Mesenchymal stem cell (in vitro differentiated cells and primary cell): ENCODE data around the gene ARL8A.

ENCODE experiments used
- DNase-seq: peaks from one replicate; pipeline ENCODE4 v3.0.0-alpha.2; 2013
- H2AFZ ChIP-seq: one replicate; pipeline ENCODE4 v1.6.1; 2013; ENCODE audit warnings: low read depth, mild to moderate bottlenecking, control low read depth, inconsistent platforms, low read length, moderate library complexity
- H2AK5ac ChIP-seq: 2 replicates; pipeline ENCODE4 v1.6.1; 2013; ENCODE audit warnings: low read length, moderate library complexity, mild to moderate bottlenecking, inconsistent platforms; ENCODE audit not compliant: severe bottlenecking
- H2BK120ac ChIP-seq: one replicate; pipeline ENCODE4 v1.6.1; 2013; ENCODE audit warnings: low read depth, mild to moderate bottlenecking, inconsistent platforms, low read length, moderate library complexity
- H2BK12ac ChIP-seq, 2 experiments: one replicate each; pipeline ENCODE4 v1.6.1; 2013; ENCODE audit warnings: inconsistent platforms in 2 of 2, low read length in 2 of 2, mild to moderate bottlenecking in 2 of 2, moderate library complexity in 2 of 2, control low read depth in 1 of 2
- H2BK15ac ChIP-seq: one replicate; pipeline ENCODE4 v1.6.1; 2013; ENCODE audit warnings: mild to moderate bottlenecking, low read depth, inconsistent platforms; ENCODE audit not compliant: poor library complexity, severe bottlenecking
- H2BK5ac ChIP-seq: 2 replicates; pipeline ENCODE4 v1.6.1; 2013; ENCODE audit warnings: low read depth, mild to moderate bottlenecking, low read length, control low read depth, inconsistent platforms; ENCODE audit not compliant: poor library complexity, severe bottlenecking
- H3K14ac ChIP-seq, 2 experiments: one replicate each; pipeline ENCODE4 v1.6.1; 2013; ENCODE audit warnings: inconsistent platforms in 2 of 2, low read length in 2 of 2, control low read depth in 1 of 2, mild to moderate bottlenecking in 1 of 2, moderate library complexity in 1 of 2
- H3K18ac ChIP-seq, 2 experiments: one replicate each; pipeline ENCODE4 v1.6.1; 2013; ENCODE audit warnings: inconsistent platforms in 2 of 2, low read length in 2 of 2, control low read depth in 1 of 2, low read depth in 1 of 2, mild to moderate bottlenecking in 1 of 2
- H3K23ac ChIP-seq, 2 experiments: one replicate each; pipeline ENCODE4 v1.6.1; 2013; ENCODE audit warnings: inconsistent platforms in 2 of 2, low read length in 2 of 2, mild to moderate bottlenecking in 2 of 2, moderate library complexity in 2 of 2, control low read depth in 1 of 2
- H3K27ac ChIP-seq: 2 replicates; pipeline ENCODE4 v1.5.1; 2013; ENCODE audit warnings: mild to moderate bottlenecking, moderate library complexity, low read length, control low read depth, inconsistent platforms; ENCODE audit not compliant: poor library complexity, severe bottlenecking
- H3K27me3 ChIP-seq, 2 experiments: 2 replicates each; pipeline versions ENCODE4 v1.6.1 to v1.7.0; 2013; ENCODE audit warnings: low read length in 2 of 2, mild to moderate bottlenecking in 2 of 2, moderate library complexity in 2 of 2, control low read depth in 1 of 2, inconsistent platforms in 1 of 2; ENCODE audit not compliant: control insufficient read depth in 1 of 2, insufficient read depth in 1 of 2
- H3K36me3 ChIP-seq, 2 experiments: 2 replicates each; pipeline versions ENCODE4 v1.6.1 to v1.7.0; 2013; ENCODE audit warnings: low read length in 2 of 2, control low read depth in 1 of 2, inconsistent platforms in 1 of 2, low read depth in 1 of 2, mild to moderate bottlenecking in 1 of 2; ENCODE audit not compliant: insufficient read depth in 2 of 2, control insufficient read depth in 1 of 2
- H3K4ac ChIP-seq, 2 experiments: one replicate each; pipeline ENCODE4 v1.6.1; 2013; ENCODE audit warnings: inconsistent platforms in 2 of 2, low read length in 2 of 2, mild to moderate bottlenecking in 2 of 2, moderate library complexity in 2 of 2, control low read depth in 1 of 2, low read depth in 1 of 2
- H3K4me1 ChIP-seq: 2 replicates; pipeline ENCODE4 v1.6.1; 2013; ENCODE audit warnings: low read depth, low read length, control low read depth; ENCODE audit not compliant: control insufficient read depth, insufficient read depth
- H3K4me2 ChIP-seq: 2 replicates; pipeline ENCODE4 v1.6.1; 2013; ENCODE audit warnings: low read length, mild to moderate bottlenecking, inconsistent platforms; ENCODE audit not compliant: poor library complexity, severe bottlenecking
- H3K4me3 ChIP-seq, 2 experiments: 2 replicates each; pipeline versions ENCODE4 v1.5.1 to v1.7.0; 2013; ENCODE audit warnings: low read length in 2 of 2, mild to moderate bottlenecking in 2 of 2, control low read depth in 1 of 2, low read depth in 1 of 2; ENCODE audit not compliant: insufficient read depth in 1 of 2
- H3K79me1 ChIP-seq: replicated peaks from 2 replicates; pipeline ENCODE4 v1.6.1; 2013; ENCODE audit warnings: mild to moderate bottlenecking, control low read depth, low read length, inconsistent platforms; ENCODE audit not compliant: poor library complexity, severe bottlenecking
- H3K9ac ChIP-seq: 2 replicates; pipeline ENCODE4 v1.7.0; 2013; ENCODE audit warnings: mild to moderate bottlenecking, low read length, moderate library complexity
- H3K9me3 ChIP-seq: 2 replicates; pipeline ENCODE4 v1.7.0; 2013; ENCODE audit warnings: mild to moderate bottlenecking, low read length; ENCODE audit not compliant: control insufficient read depth
- H4K8ac ChIP-seq: one replicate; pipeline ENCODE4 v1.6.1; 2013; ENCODE audit warnings: inconsistent platforms, mild to moderate bottlenecking, low read length, moderate library complexity
- H4K91ac ChIP-seq: one replicate; pipeline ENCODE4 v1.6.1; 2013; ENCODE audit warnings: mild to moderate bottlenecking, low read length, inconsistent platforms
- WGBS: methylation state at CpG from one replicate; pipeline ENCODE4 v1.1.7; 2013; ENCODE audit warnings: mixed read lengths; 5-methylcytosine and 5-hydroxymethylcytosine counted together

ARL8A gene

GRCh38 chr1:202121006-202121405 lies 23.5 kb downstream of the ARL8A start:
- Histone ChIP-seq H2AFZ (no peak overlapping the region), H3K4me2 (no peak overlapping the region), H3K79me1 (no peaks in the 10 kb centered on the region), H2AK5ac (peak overlapping the region; percentile 21), H3K27ac (no peak overlapping the region), H3K4me1 (peaks cover 11% of the 10 kb centered on the region), H2BK15ac (no peak overlapping the region), H3K9ac (no peak overlapping the region), H3K18ac (no peak overlapping the region), H3K4me3 (no peak overlapping the region), H3K9me3 (no peaks in the 10 kb centered on the region), H2BK120ac (no peak overlapping the region), H4K91ac (no peak overlapping the region), H4K8ac (no peak overlapping the region), H3K27me3 (peaks cover 9 to 36% of the 10 kb centered on the region in 2 experiments), H2BK12ac (no peak overlapping the region), H2BK5ac (no peak overlapping the region), H3K4ac (no peak overlapping the region), H3K14ac (no peak overlapping the region), H3K36me3 (no peaks in the 10 kb centered on the region), H3K23ac (no peak overlapping the region)
- whole genome bisulfite sequencing: 76% methylated on average over 7 of the region's 7 CpGs
- no peak for DNase-seq

GRCh38 chr1:202117898-202118371 lies 26.6 kb downstream of the ARL8A start:
- no peaks in the 10 kb centered on the region for H3K36me3 ChIP-seq
- no peak overlapping the region for H3K27ac ChIP-seq
- H3K4me2 ChIP-seq: no peak overlapping the region
- H2BK15ac ChIP-seq: no peak overlapping the region
- no peak overlapping the region for H4K8ac ChIP-seq
- H3K14ac ChIP-seq: no peak overlapping the region
- H3K4ac ChIP-seq: no peak overlapping the region
- peaks cover 0 to 20% of the 10 kb centered on the region in 2 experiments for H3K27me3 ChIP-seq
- H3K9me3 ChIP-seq: no peaks in the 10 kb centered on the region
- no peak overlapping the region for H3K23ac ChIP-seq
- 84% methylated on average over 10 of the region's 10 CpGs for WGBS
- H2BK5ac ChIP-seq: no peak overlapping the region
- peaks cover 16% of the 10 kb centered on the region for H3K4me1 ChIP-seq
- peak overlapping the region; percentile 75 for H2AK5ac ChIP-seq
- no peak overlapping the region for H3K18ac ChIP-seq
- H2AFZ ChIP-seq: no peak overlapping the region
- H3K79me1 ChIP-seq: no peaks in the 10 kb centered on the region
- no peak for DNase-seq
- no peak overlapping the region for H2BK12ac ChIP-seq
- no peak overlapping the region for H4K91ac ChIP-seq
- H3K9ac ChIP-seq: no peak overlapping the region
- H2BK120ac ChIP-seq: no peak overlapping the region
- H3K4me3 ChIP-seq: no peak overlapping the region

- Histone ChIP-seq H2BK15ac (no peak overlapping the region), H3K4me1 (peaks cover 14% of the 10 kb centered on the region), H3K9me3 (no peaks in the 10 kb centered on the region), H3K4me2 (no peak overlapping the region), H2BK12ac (no peak overlapping the region), H3K27me3 (peaks cover 0 to 15% of the 10 kb centered on the region in 2 experiments), H3K23ac (no peak overlapping the region), H3K4ac (no peak overlapping the region), H4K91ac (no peak overlapping the region), H4K8ac (no peak overlapping the region), H2AFZ (no peak overlapping the region), H3K18ac (no peak overlapping the region), H2BK5ac (no peak overlapping the region), H3K79me1 (no peaks in the 10 kb centered on the region), H3K9ac (no peak overlapping the region), H2BK120ac (no peak overlapping the region), H3K27ac (no peak overlapping the region), H3K4me3 (no peak overlapping the region), H2AK5ac (peak overlapping the region; percentile 64), H3K14ac (no peak overlapping the region), H3K36me3 (no peaks in the 10 kb centered on the region)
- DNase-seq: no peak
- WGBS: 97% methylated on average over 8 of the region's 8 CpGs
These were observed 28.2 kb downstream of the ARL8A start for GRCh38 chr1:202116287-202116686.

- Histone ChIP-seq H2AK5ac (peak overlapping the region; percentile 89), H3K4me2 (no peak overlapping the region), H2BK12ac (no peak overlapping the region), H3K23ac (no peak overlapping the region), H3K4me3 (no peak overlapping the region), H2BK15ac (no peak overlapping the region), H3K27me3 (peaks cover 0 to 6% of the 10 kb centered on the region in 2 experiments), H2BK5ac (peak overlapping the region; percentile 15), H3K9me3 (no peaks in the 10 kb centered on the region), H3K4ac (no peak overlapping the region), H4K91ac (no peak overlapping the region), H4K8ac (no peak overlapping the region), H3K18ac (no peak overlapping the region), H3K79me1 (no peaks in the 10 kb centered on the region), H2AFZ (no peak overlapping the region), H3K27ac (no peak overlapping the region), H3K14ac (no peak overlapping the region), H3K36me3 (no peaks in the 10 kb centered on the region), H3K4me1 (peaks cover 12% of the 10 kb centered on the region), H3K9ac (no peak overlapping the region), H2BK120ac (peak overlapping the region; percentile 8)
- no peak for DNase-seq
- 85% methylated on average over 2 of the region's 2 CpGs for WGBS
These were observed 30.7 kb downstream of the ARL8A start for GRCh38 chr1:202113690-202114300.
